ENCODE measurements around the gene CHAT.

GRCh38 chr10:49651917-49652316 is 38.1 kb downstream of the CHAT start:
- TF ChIP-seq EZH2 (IDR thresholded peaks at IDR 0.05; ENCODE audit: borderline replicate concordance, low read depth, low read length, severe bottlenecking) (no peak), CTCF (IDR thresholded peaks at IDR 0.05; ENCODE audit: extremely low read depth in 1 of 2, insufficient read depth in 1 of 2, low read depth in 1 of 2, low read length in 2 of 2) (no peak), POLR2A (IDR thresholded peaks at IDR 0.05; ENCODE audit: low read depth, low read length) (no peak), MAX (IDR thresholded peaks at IDR 0.05; ENCODE audit: insufficient read depth, insufficient read length) (no peak), POLR2AphosphoS5 (IDR thresholded peaks at IDR 0.05; ENCODE audit: insufficient read depth, low read depth, low read length) (no peak), JUN (IDR thresholded peaks at IDR 0.05; ENCODE audit: borderline replicate concordance, insufficient read depth, insufficient read length, low read depth) (no peak), FOS (IDR thresholded peaks at IDR 0.05; ENCODE audit: borderline replicate concordance, insufficient read depth, low read length) (no peak), GATA2 (IDR thresholded peaks at IDR 0.05; ENCODE audit: insufficient read depth, insufficient read length, low read depth, low read length) (no peak), MYC (IDR thresholded peaks at IDR 0.05; ENCODE audit: low read depth, low read length) (no peak)
